Large intestine (tissue), 3 donors: Measurements from ENCODE around the gene KAT2B. TPM values are rescaled to one million over a fixed set of nuclear protein-coding genes. Genes with fewer than 3 reads are reported as not detected.

Experiments
- DNase-seq, 2 donors: peaks; one replicate each; pipeline versions ENCODE4 v3.0.0 to v3.0.0-alpha.2; 2013
- H3K27ac ChIP-seq: one replicate; pipeline ENCODE4 v1.5.1; 2013; ENCODE audit warnings: low read length
- H3K27me3 ChIP-seq: 2 replicates; pipeline ENCODE4 v1.6.1; 2013; ENCODE audit warnings: low read length; ENCODE audit not compliant: control insufficient read depth, insufficient read depth
- H3K36me3 ChIP-seq: 2 replicates; pipeline ENCODE4 v1.6.1; 2013; ENCODE audit warnings: low read length; ENCODE audit not compliant: control insufficient read depth, insufficient read depth
- H3K4me1 ChIP-seq: one replicate; pipeline ENCODE4 v1.6.1; 2013; ENCODE audit warnings: low read length; ENCODE audit not compliant: control insufficient read depth, insufficient read depth
- H3K4me3 ChIP-seq: one replicate; pipeline ENCODE4 v1.5.1; 2013; ENCODE audit warnings: low read length
- H3K9me3 ChIP-seq: one replicate; pipeline ENCODE4 v1.6.1; 2013; ENCODE audit warnings: mild to moderate bottlenecking, low read depth, low read length, moderate library complexity; ENCODE audit not compliant: control insufficient read depth
- WGBS: methylation state at CpG from one replicate; pipeline ENCODE4 v1.1.5; 2013; ENCODE audit warnings: low lambda C conversion rate; ENCODE audit not compliant: insufficient coverage; 5-methylcytosine and 5-hydroxymethylcytosine counted together
- polyA plus RNA-seq: library from polyadenylated mRNA; unstranded; fragments of 120-200 nt; gene quantifications from one replicate; pipeline ENCODE4 v1.2.1, GENCODE V29; 2013

Gene KAT2B
- polyA plus RNA-seq, 1 donor, result 20.3 TPM

- peaks cover 27% of the 10 kb centered on the region for H3K36me3 ChIP-seq
- WGBS, result no CpG with 5 or more reads among the region's 6 CpGs
Observed at GRCh38 chr3:20111836-20112235, 71.6 kb downstream of the KAT2B start.

GRCh38 chr3:20121088-20121487 lies 80.8 kb downstream of the KAT2B start:
- Histone ChIP-seq H3K4me3 (no peak overlapping the region), H3K4me1 (no peaks in the 10 kb centered on the region), H3K27me3 (no peaks in the 10 kb centered on the region), H3K9me3 (no peaks in the 10 kb centered on the region), H3K36me3 (peaks cover 39% of the 10 kb centered on the region), H3K27ac (no peak overlapping the region)
- WGBS, result 80% methylated on average over 1 of the region's 3 CpGs
- no peak for DNase-seq

More at GRCh38 chr3:20111836-20112235, 71.6 kb downstream of the KAT2B start:
- no peak for DNase-seq
- H3K4me3 ChIP-seq, result no peak overlapping the region
- H3K4me1 ChIP-seq, result no peaks in the 10 kb centered on the region
- H3K27ac ChIP-seq, result no peak overlapping the region
- no peaks in the 10 kb centered on the region for H3K27me3 ChIP-seq
- no peaks in the 10 kb centered on the region for H3K9me3 ChIP-seq

GRCh38 chr3:20123131-20123652 lies 82.9 kb downstream of the KAT2B start:
- WGBS, result 100% methylated on average over 1 of the region's 2 CpGs

GRCh38 chr3:20125289-20125688 lies 85.0 kb downstream of the KAT2B start:
- Histone ChIP-seq H3K27ac (no peak overlapping the region), H3K36me3 (peaks cover 41% of the 10 kb centered on the region), H3K4me1 (no peaks in the 10 kb centered on the region), H3K4me3 (no peak overlapping the region), H3K27me3 (no peaks in the 10 kb centered on the region), H3K9me3 (no peaks in the 10 kb centered on the region)
- 100% methylated on average over 2 of the region's 4 CpGs for WGBS
- DNase-seq, result no peak

More at GRCh38 chr3:20123131-20123652, 82.9 kb downstream of the KAT2B start:
- Histone ChIP-seq H3K27me3 (no peaks in the 10 kb centered on the region), H3K4me3 (no peak overlapping the region), H3K27ac (no peak overlapping the region), H3K36me3 (peaks cover 44% of the 10 kb centered on the region), H3K4me1 (no peaks in the 10 kb centered on the region), H3K9me3 (no peaks in the 10 kb centered on the region)
- no peak for DNase-seq

GRCh38 chr3:20125897-20126296 lies 85.7 kb downstream of the KAT2B start:
- Histone ChIP-seq H3K27me3 (no peaks in the 10 kb centered on the region), H3K4me1 (no peaks in the 10 kb centered on the region), H3K27ac (no peak overlapping the region), H3K4me3 (no peak overlapping the region), H3K36me3 (peaks cover 35% of the 10 kb centered on the region), H3K9me3 (no peaks in the 10 kb centered on the region)
- WGBS, result no CpG with 5 or more reads among the region's 10 CpGs
- no peak for DNase-seq

GRCh38 chr3:20128358-20128757 lies 88.1 kb downstream of the KAT2B start:
- no peaks in the 10 kb centered on the region for H3K9me3 ChIP-seq
- no peak overlapping the region for H3K27ac ChIP-seq
- H3K36me3 ChIP-seq, result peaks cover 22% of the 10 kb centered on the region
- no peak overlapping the region for H3K4me3 ChIP-seq
- DNase-seq, result no peak
- H3K27me3 ChIP-seq, result no peaks in the 10 kb centered on the region
- no CpG with 5 or more reads among the region's 2 CpGs for WGBS
- no peaks in the 10 kb centered on the region for H3K4me1 ChIP-seq

GRCh38 chr3:20130106-20130505 lies 89.9 kb downstream of the KAT2B start:
- Histone ChIP-seq H3K27me3 (no peaks in the 10 kb centered on the region), H3K4me1 (no peaks in the 10 kb centered on the region), H3K27ac (no peak overlapping the region), H3K4me3 (no peak overlapping the region), H3K36me3 (peaks cover 12% of the 10 kb centered on the region), H3K9me3 (no peaks in the 10 kb centered on the region)
- no CpG with 5 or more reads among the region's 7 CpGs for WGBS
- no peak for DNase-seq

GRCh38 chr3:20136231-20136630 lies 96.0 kb downstream of the KAT2B start:
- Histone ChIP-seq H3K27me3 (no peaks in the 10 kb centered on the region), H3K4me1 (no peaks in the 10 kb centered on the region), H3K9me3 (no peaks in the 10 kb centered on the region), H3K27ac (no peak overlapping the region), H3K4me3 (no peak overlapping the region), H3K36me3 (peaks cover 5% of the 10 kb centered on the region)
- no peak for DNase-seq
- 80% methylated on average over 1 of the region's 1 CpG for WGBS

- Histone ChIP-seq H3K9me3 (no peaks in the 10 kb centered on the region), H3K27me3 (no peaks in the 10 kb centered on the region), H3K4me3 (no peak overlapping the region), H3K36me3 (peaks cover 8% of the 10 kb centered on the region), H3K4me1 (no peaks in the 10 kb centered on the region), H3K27ac (no peak overlapping the region)
- no peak for DNase-seq
- WGBS, result 90% methylated on average over 3 of the region's 4 CpGs
Observed at GRCh38 chr3:20137647-20138046, 97.4 kb downstream of the KAT2B start.

GRCh38 chr3:20140881-20141280 lies 100.6 kb downstream of the KAT2B start:
- DNase-seq, result no peak
- H3K9me3 ChIP-seq, result no peaks in the 10 kb centered on the region
- peaks cover 8% of the 10 kb centered on the region for H3K36me3 ChIP-seq
- H3K4me1 ChIP-seq, result no peaks in the 10 kb centered on the region
- H3K27me3 ChIP-seq, result no peaks in the 10 kb centered on the region
- no peak overlapping the region for H3K4me3 ChIP-seq
- H3K27ac ChIP-seq, result no peak overlapping the region
- 50% methylated on average over 2 of the region's 2 CpGs for WGBS

- H3K36me3 ChIP-seq, result peaks cover 8% of the 10 kb centered on the region
- no peak overlapping the region for H3K27ac ChIP-seq
- 80% methylated on average over 1 of the region's 2 CpGs for WGBS
- H3K4me1 ChIP-seq, result no peaks in the 10 kb centered on the region
- no peak overlapping the region for H3K4me3 ChIP-seq
- no peaks in the 10 kb centered on the region for H3K27me3 ChIP-seq
- DNase-seq, result no peak
- no peaks in the 10 kb centered on the region for H3K9me3 ChIP-seq
Observed at GRCh38 chr3:20141316-20141715, 101.1 kb downstream of the KAT2B start.
